B cell (primary cell): ENCODE measurements around the gene FLRT1.

Experiments
- EZH2 ChIP-seq: IDR thresholded peaks from 2 replicates; pipeline ENCODE4 v1.6.1; 2012; ENCODE audit warnings: borderline replicate concordance, low read depth, mild to moderate bottlenecking, moderate library complexity, low read length; ENCODE audit not compliant: insufficient read depth, poor library complexity, severe bottlenecking
- TF ChIP-seq, protein P1 (sequence below): fragments of 200-600 bp; IDR thresholded peaks from one replicate; pipeline ENCODE4 v1.8.0; 2022; ENCODE audit warnings: antibody characterized with exemption, mild to moderate bottlenecking

DNA sequence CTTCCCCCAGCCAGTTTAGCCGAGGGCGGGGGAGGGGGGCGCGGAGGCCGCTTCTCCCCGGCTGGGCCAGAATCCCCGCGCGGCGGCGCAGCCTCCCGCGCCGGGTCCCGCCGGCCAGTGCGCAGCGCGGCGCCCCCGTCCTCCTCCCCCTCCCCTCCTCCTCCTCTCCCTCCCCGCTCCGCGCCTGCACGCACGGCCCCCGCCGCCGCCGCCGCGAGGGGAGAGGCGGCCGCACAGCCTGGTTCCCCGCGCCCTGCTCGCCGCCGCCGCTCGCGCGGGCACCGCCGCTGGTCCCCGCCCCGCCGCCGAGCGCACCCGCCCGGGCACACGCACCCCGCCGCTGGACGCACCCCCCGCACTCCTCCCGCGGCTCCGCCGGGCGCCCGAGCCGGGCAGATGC, at the start of gene FLRT1:
- TF ChIP-seq, protein P1, sequence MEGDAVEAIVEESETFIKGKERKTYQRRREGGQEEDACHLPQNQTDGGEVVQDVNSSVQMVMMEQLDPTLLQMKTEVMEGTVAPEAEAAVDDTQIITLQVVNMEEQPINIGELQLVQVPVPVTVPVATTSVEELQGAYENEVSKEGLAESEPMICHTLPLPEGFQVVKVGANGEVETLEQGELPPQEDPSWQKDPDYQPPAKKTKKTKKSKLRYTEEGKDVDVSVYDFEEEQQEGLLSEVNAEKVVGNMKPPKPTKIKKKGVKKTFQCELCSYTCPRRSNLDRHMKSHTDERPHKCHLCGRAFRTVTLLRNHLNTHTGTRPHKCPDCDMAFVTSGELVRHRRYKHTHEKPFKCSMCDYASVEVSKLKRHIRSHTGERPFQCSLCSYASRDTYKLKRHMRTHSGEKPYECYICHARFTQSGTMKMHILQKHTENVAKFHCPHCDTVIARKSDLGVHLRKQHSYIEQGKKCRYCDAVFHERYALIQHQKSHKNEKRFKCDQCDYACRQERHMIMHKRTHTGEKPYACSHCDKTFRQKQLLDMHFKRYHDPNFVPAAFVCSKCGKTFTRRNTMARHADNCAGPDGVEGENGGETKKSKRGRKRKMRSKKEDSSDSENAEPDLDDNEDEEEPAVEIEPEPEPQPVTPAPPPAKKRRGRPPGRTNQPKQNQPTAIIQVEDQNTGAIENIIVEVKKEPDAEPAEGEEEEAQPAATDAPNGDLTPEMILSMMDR: no peak
- no peak for TF ChIP-seq EZH2
